ENCODE results near the gene NCAM1.

DNA sequence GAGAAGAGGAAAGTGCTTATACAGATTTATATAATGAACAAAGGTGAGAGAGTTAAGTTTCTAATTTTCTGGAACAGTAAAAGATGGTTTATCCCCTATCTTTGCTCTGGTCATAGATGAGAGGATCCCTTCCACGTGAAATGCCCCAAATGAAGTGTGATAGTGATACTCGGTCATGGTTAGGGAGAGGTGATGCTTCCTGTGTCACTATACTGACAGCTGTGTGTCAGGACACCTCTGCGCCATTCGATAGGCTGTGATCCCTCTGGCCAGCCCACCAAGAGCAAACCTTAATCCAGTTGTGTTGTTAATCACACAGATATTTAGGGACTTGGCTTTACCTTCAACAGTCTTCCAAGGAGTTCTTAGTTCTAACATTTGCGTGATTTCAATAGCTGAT is 57.7 kb downstream of the NCAM1 start:
- TF ChIP-seq CTCF (conservative IDR thresholded peaks at IDR 0.05; ENCODE audit: low read depth in 2 of 2) (no peak), EZH2 (IDR thresholded peaks at IDR 0.05; ENCODE audit: low read depth, unreplicated experiment) (no peak), REST (IDR thresholded peaks at IDR 0.05; ENCODE audit: unreplicated experiment) (no peak), POLR2AphosphoS5 (IDR thresholded peaks at IDR 0.05; ENCODE audit: low read depth) (no peak), STAT1 (IDR thresholded peaks at IDR 0.05; ENCODE audit: unreplicated experiment) (no peak)
